Caco-2 (cell line): Measurements from ENCODE around the gene TYROBP. TPM values are rescaled to one million over a fixed set of nuclear protein-coding genes. Genes with fewer than 3 reads are reported as not detected.

Experiments
- BruUV-seq: library from RNA; stranded (reverse); fragments of 400-500 nt; replicated peaks from 2 replicates; lab custom pipeline; 2021; lab: Mats Ljungman, UMichigan
- CTCF ChIA-PET: fragments of 300-600 bp; sonication (Branson Sonifier 250); formaldehyde crosslinking; loops from one replicate; lab custom pipeline; 2022; ENCODE audit warnings: antibody characterized with exemption; lab: Charles Lee
- POLR2A ChIA-PET: fragments of 300-600 bp; sonication (Branson Sonifier 250); formaldehyde crosslinking; loops from one replicate; lab custom pipeline; 2022; ENCODE audit warnings: antibody characterized with exemption; lab: Charles Lee
- DNase-seq, 2 experiments: peaks; one replicate each; pipeline versions ENCODE4 v3.0.0 to v3.0.0-alpha.2; 2020 to 2022
- H3K27me3 ChIP-seq: replicated peaks from 2 replicates; pipeline ENCODE4 v1.6.0; 2011; ENCODE audit warnings: low read length; ENCODE audit not compliant: control insufficient read depth, insufficient read depth
- H3K36me3 ChIP-seq: 2 replicates; pipeline ENCODE4 v1.5.1; 2011; ENCODE audit warnings: low read length; ENCODE audit not compliant: control insufficient read depth, insufficient read depth
- H3K4me1 ChIP-seq: fragments of 250-450 bp; sonication (Bioruptor Pico); 2 replicates; pipeline ENCODE4 v1.5.1; 2020; ENCODE audit warnings: mild to moderate bottlenecking
- H3K4me3 ChIP-seq: 2 replicates; pipeline ENCODE4 v1.5.1; 2011; ENCODE audit warnings: low read depth, mild to moderate bottlenecking, control low read depth, low read length
- H3K9me3 ChIP-seq: fragments of 250-450 bp; sonication (Bioruptor Pico); 2 replicates; pipeline ENCODE4 v1.5.1; 2020; ENCODE audit warnings: mild to moderate bottlenecking, moderate library complexity
- H3K27ac Mint-ChIP-seq: one replicate; pipeline ENCODE4 v1.8.0; 2022; ENCODE audit warnings: mixed read lengths; ENCODE audit not compliant: unreplicated experiment
- H3K27me3 Mint-ChIP-seq: one replicate; pipeline ENCODE4 v1.8.0; 2022; ENCODE audit warnings: mixed read lengths; ENCODE audit not compliant: insufficient read depth, unreplicated experiment
- H3K36me3 Mint-ChIP-seq: one replicate; pipeline ENCODE4 v1.8.0; 2022; ENCODE audit warnings: mild to moderate bottlenecking, mixed read lengths; ENCODE audit not compliant: insufficient read depth, unreplicated experiment
- H3K4me1 Mint-ChIP-seq: one replicate; pipeline ENCODE4 v1.8.0; 2022; ENCODE audit warnings: low read depth, mixed read lengths; ENCODE audit not compliant: unreplicated experiment
- H3K4me3 Mint-ChIP-seq: one replicate; pipeline ENCODE4 v1.8.0; 2022; ENCODE audit warnings: mild to moderate bottlenecking, moderate library complexity, mixed read lengths; ENCODE audit not compliant: unreplicated experiment
- H3K9me3 Mint-ChIP-seq: one replicate; pipeline ENCODE4 v1.8.0; 2022; ENCODE audit warnings: mixed read lengths; ENCODE audit not compliant: unreplicated experiment
- CTCF ChIP-seq, 2 experiments: fragments of 200-600 bp in 1 of 2; IDR thresholded peaks; 1 replicate in 1 of 2; 2 replicates in 1 of 2; pipeline versions ENCODE4 v1.5.1 to v1.8.0; 2011 to 2022; ENCODE audit warnings: antibody characterized with exemption in 1 of 2, control low read depth in 1 of 2, inconsistent platforms in 1 of 2, low read depth in 1 of 2, low read length in 1 of 2, mild to moderate bottlenecking in 1 of 2, moderate library complexity in 1 of 2; ENCODE audit not compliant: insufficient read depth in 1 of 2, severe bottlenecking in 1 of 2, unreplicated experiment in 1 of 2
- intact Hi-C: fragments of 100-400 bp; cut with micrococcal nuclease; formaldehyde crosslinking; loops from one replicate; pipeline ENCODE4 v1.10.0; 2022; ENCODE audit not compliant: unreplicated experiment
- total RNA-seq: library from RNA; stranded (reverse); gene quantifications from 2 replicates; pipeline ENCODE4 v1.2.3, GENCODE V29; 2022

Gene TYROBP
- total RNA-seq, 1 experiment from 2014 or later = not detected

DNA sequence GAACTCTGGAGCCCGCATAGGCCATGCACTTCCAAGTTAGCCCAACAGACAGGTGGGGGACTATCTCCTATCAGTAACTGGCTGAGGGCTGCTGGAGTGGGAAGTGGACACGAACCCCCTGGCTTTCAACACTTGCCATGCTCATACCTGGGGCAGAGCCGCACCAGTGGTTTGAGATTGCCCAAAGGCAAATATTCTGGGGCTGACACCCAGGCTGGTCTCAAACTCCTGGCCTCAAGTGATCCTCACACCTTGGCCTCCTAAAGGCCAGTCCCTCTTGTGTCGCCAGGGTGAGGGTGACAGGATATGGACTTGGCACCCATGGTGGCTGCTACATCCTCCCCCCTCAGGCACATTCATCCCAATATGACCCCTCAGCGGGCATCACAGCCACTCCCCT lies 20.9 kb downstream of the TYROBP start:
- POLR2A ChIA-PET = no interaction called here
- Mint-ChIP-seq H3K27ac (no peak overlapping the region), H3K4me3 (no peak overlapping the region), H3K27me3 (no peaks in the 10 kb centered on the region), H3K36me3 (peaks cover 19% of the 10 kb centered on the region), H3K9me3 (no peaks in the 10 kb centered on the region), H3K4me1 (no peaks in the 10 kb centered on the region)
- no peak for DNase-seq
- no peaks in the 10 kb centered on the region for H3K27me3 ChIP-seq
- no peaks in the 10 kb centered on the region for H3K4me1 ChIP-seq
- H3K9me3 ChIP-seq = no peaks in the 10 kb centered on the region
- H3K4me3 ChIP-seq = no peak overlapping the region
- no TSS peak for BruUV-seq
- no peaks in the 10 kb centered on the region for H3K36me3 ChIP-seq
- CTCF ChIA-PET = no interaction called here
- no peak for TF ChIP-seq CTCF (IDR thresholded peaks at IDR 0.05; ENCODE audit: insufficient read depth in 1 of 2, low read depth in 1 of 2, low read length in 1 of 2, severe bottlenecking in 1 of 2, unreplicated experiment in 1 of 2)
- intact Hi-C loops = no loop called here

GRCh38 chr19:35885904-35886303 lies 22.2 kb downstream of the TYROBP start:
- no peaks in the 10 kb centered on the region for H3K4me1 ChIP-seq
- no peak overlapping the region for H3K27ac Mint-ChIP-seq
- no peaks in the 10 kb centered on the region for H3K36me3 ChIP-seq
- POLR2A ChIA-PET = interaction anchor here (0.5 to 0.6 kb wide), 2 partner anchors 45 to 175 kb away, joined by 3 read pairs; no protein-coding TSS in a partner anchor
- no peak overlapping the region for H3K4me3 ChIP-seq
- no peaks in the 10 kb centered on the region for H3K9me3 ChIP-seq
- intact Hi-C loops = no loop called here
- no peak overlapping the region for H3K4me3 Mint-ChIP-seq
- no peak for TF ChIP-seq CTCF (IDR thresholded peaks at IDR 0.05; ENCODE audit: insufficient read depth in 1 of 2, low read depth in 1 of 2, low read length in 1 of 2, severe bottlenecking in 1 of 2, unreplicated experiment in 1 of 2)
- peaks cover 19% of the 10 kb centered on the region for H3K36me3 Mint-ChIP-seq
- DNase-seq = no peak
- no peaks in the 10 kb centered on the region for H3K27me3 ChIP-seq
- no peaks in the 10 kb centered on the region for H3K27me3 Mint-ChIP-seq
- H3K4me1 Mint-ChIP-seq = no peaks in the 10 kb centered on the region
- H3K9me3 Mint-ChIP-seq = no peaks in the 10 kb centered on the region
- CTCF ChIA-PET = interaction anchor here (0.7 kb wide), 1 partner anchor 145 kb away, joined by 3 read pairs; no protein-coding TSS in a partner anchor
- BruUV-seq = no TSS peak

DNA sequence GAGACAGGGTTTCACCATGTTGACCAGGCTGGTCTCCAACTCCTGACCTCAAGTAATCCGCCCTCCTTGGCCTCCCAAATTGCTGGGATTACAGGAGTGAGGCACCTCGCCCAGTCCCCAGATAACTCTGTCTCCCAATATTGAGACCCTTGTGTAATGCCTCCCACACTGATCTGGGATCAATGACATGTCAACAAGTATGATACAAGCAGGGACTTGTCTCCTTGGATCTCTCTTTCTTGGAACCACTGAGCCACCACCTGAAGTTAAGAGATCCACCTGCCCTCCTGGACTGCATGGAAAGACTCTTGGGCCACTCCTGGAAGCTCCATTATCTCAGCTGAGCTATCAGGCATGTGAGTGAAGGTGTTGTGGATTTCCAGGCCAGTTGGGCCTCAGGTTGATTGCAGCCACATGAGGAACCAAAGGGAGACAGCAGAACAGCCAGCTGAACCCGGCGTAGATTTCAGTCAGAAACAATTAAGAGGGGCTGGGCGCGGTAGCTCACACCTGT lies 22.8 kb downstream of the TYROBP start:
- BruUV-seq = no TSS peak
- H3K36me3 Mint-ChIP-seq = peaks cover 19% of the 10 kb centered on the region
- no peaks in the 10 kb centered on the region for H3K27me3 Mint-ChIP-seq
- ChIA-PET POLR2A (no interaction called here), CTCF (no interaction called here)
- no peak overlapping the region for H3K4me3 ChIP-seq
- no peak for DNase-seq
- intact Hi-C loops = no loop called here
- H3K4me1 ChIP-seq = no peaks in the 10 kb centered on the region
- TF ChIP-seq CTCF (IDR thresholded peaks at IDR 0.05; ENCODE audit: insufficient read depth in 1 of 2, low read depth in 1 of 2, low read length in 1 of 2, severe bottlenecking in 1 of 2, unreplicated experiment in 1 of 2) = no peak
- no peaks in the 10 kb centered on the region for H3K27me3 ChIP-seq
- H3K4me1 Mint-ChIP-seq = peaks cover under 1% of the 10 kb centered on the region
- no peaks in the 10 kb centered on the region for H3K9me3 Mint-ChIP-seq
- H3K9me3 ChIP-seq = no peaks in the 10 kb centered on the region
- H3K27ac Mint-ChIP-seq = no peak overlapping the region
- H3K36me3 ChIP-seq = no peaks in the 10 kb centered on the region
- H3K4me3 Mint-ChIP-seq = no peak overlapping the region
